Neural cell (in vitro differentiated cells): ENCODE measurements around the gene GMPPA. TPM values are rescaled to one million over a fixed set of nuclear protein-coding genes. Genes with fewer than 3 reads are reported as not detected.

Source experiments
- H2AFZ ChIP-seq: fragments of 200-600, 300-800 bp; sonication (generic), shearing (Covaris generic); 2 replicates; pipeline ENCODE4 v1.6.0; 2014; ENCODE audit warnings: low read depth, mild to moderate bottlenecking, antibody characterized with exemption, low read length, moderate library complexity
- H3F3A ChIP-seq: fragments of 200-600 bp; shearing (Covaris generic); 2 replicates; pipeline ENCODE4 v1.6.1; 2016; ENCODE audit warnings: mild to moderate bottlenecking, moderate library complexity, mixed read lengths, antibody characterized with exemption, low read length; ENCODE audit not compliant: insufficient read depth, poor library complexity, severe bottlenecking
- H3K27ac ChIP-seq: fragments of 200-600, 300-800 bp; sonication (generic), shearing (Covaris generic); 2 replicates; pipeline ENCODE4 v1.5.1; 2014; ENCODE audit warnings: mild to moderate bottlenecking, low read length, moderate library complexity
- H3K27me3 ChIP-seq: fragments of 300-800, 200-600 bp; sonication (generic), shearing (Covaris generic); 2 replicates; pipeline ENCODE4 v1.6.0; 2014; ENCODE audit warnings: mild to moderate bottlenecking, low read depth, low read length, moderate library complexity; ENCODE audit not compliant: insufficient read depth
- H3K36me3 ChIP-seq: fragments of 300-800, 200-600 bp; sonication (generic), shearing (Covaris generic); 2 replicates; pipeline ENCODE4 v1.5.1; 2014; ENCODE audit warnings: mild to moderate bottlenecking, antibody characterized with exemption, low read length, moderate library complexity; ENCODE audit not compliant: insufficient read depth
- H3K4me2 ChIP-seq: fragments of 300-800, 200-600 bp; sonication (generic), shearing (Covaris generic); 2 replicates; pipeline ENCODE4 v1.6.0; 2014; ENCODE audit warnings: mild to moderate bottlenecking, low read length
- H3K4me3 ChIP-seq: fragments of 300-800, 200-600 bp; sonication (generic), shearing (Covaris generic); 2 replicates; pipeline ENCODE4 v1.5.1; 2014; ENCODE audit warnings: mild to moderate bottlenecking, low read length, moderate library complexity
- H3K79me2 ChIP-seq: fragments of 200-600 bp; shearing (Covaris generic); replicated peaks from 2 replicates; pipeline ENCODE4 v1.6.0; 2014; ENCODE audit warnings: mild to moderate bottlenecking, low read length, moderate library complexity; ENCODE audit not compliant: insufficient read depth
- H3K9ac ChIP-seq: fragments of 300-800, 200-600 bp; sonication (generic), shearing (Covaris generic); 2 replicates; pipeline ENCODE4 v1.6.1; 2016; ENCODE audit warnings: mild to moderate bottlenecking, low read length, mixed read lengths
- H3K9me2 ChIP-seq: fragments of 200-600 bp; shearing (Covaris generic); 2 replicates; pipeline ENCODE4 v1.6.1; 2016; ENCODE audit warnings: mild to moderate bottlenecking, low read length, mixed read lengths; ENCODE audit not compliant: insufficient read depth
- H3K9me3 ChIP-seq: fragments of 200-600, 300-800 bp; sonication (generic), shearing (Covaris generic); 2 replicates; pipeline ENCODE4 v1.6.1; 2016; ENCODE audit warnings: mild to moderate bottlenecking, mixed run types, low read length, moderate library complexity, mixed read lengths
- H4K20me1 ChIP-seq: fragments of 200-600 bp; shearing (Covaris generic); 2 replicates; pipeline ENCODE4 v1.6.1; 2016; ENCODE audit warnings: mild to moderate bottlenecking, mixed run types; ENCODE audit not compliant: insufficient read depth
- EP300 ChIP-seq: fragments of 450-650 bp; conservative IDR thresholded peaks from 2 replicates; pipeline ENCODE4 v1.6.1; 2014; ENCODE audit warnings: antibody characterized with exemption, mild to moderate bottlenecking, moderate library complexity; ENCODE audit not compliant: poor library complexity, severe bottlenecking
- EZH2 ChIP-seq: fragments of 200-600, 300-800 bp; shearing (Covaris generic), sonication (generic); IDR thresholded peaks from 2 replicates; pipeline ENCODE4 v1.6.1; 2014; ENCODE audit warnings: antibody characterized with exemption, low read length, borderline replicate concordance, mild to moderate bottlenecking; ENCODE audit not compliant: insufficient read depth, poor library complexity, severe bottlenecking
- MXI1 ChIP-seq: fragments of 450-650 bp; conservative IDR thresholded peaks from 2 replicates; pipeline ENCODE4 v1.6.1; 2014; ENCODE audit warnings: antibody characterized with exemption, mild to moderate bottlenecking; ENCODE audit not compliant: poor library complexity, severe bottlenecking
- SMC3 ChIP-seq: fragments of 450-650 bp; conservative IDR thresholded peaks from 2 replicates; pipeline ENCODE4 v1.6.1; 2014; ENCODE audit warnings: antibody characterized with exemption, mild to moderate bottlenecking, moderate library complexity; ENCODE audit not compliant: poor library complexity
- TAF1 ChIP-seq: IDR thresholded peaks from 2 replicates; pipeline ENCODE4 v1.6.1; 2012; ENCODE audit warnings: low read depth
- polyA plus RNA-seq: library from polyadenylated mRNA; depleted of rRNA; stranded (reverse); fragments of >200 nt; gene quantifications from 2 replicates; pipeline ENCODE4 v1.2.3, GENCODE V29; 2014
- TF ChIP-seq, protein P1 (sequence below): IDR thresholded peaks from 2 replicates; pipeline ENCODE4 v1.6.1; 2012; ENCODE audit warnings: borderline replicate concordance
- TF ChIP-seq, protein P2 (sequence below): fragments of 450-650 bp; IDR thresholded peaks from 2 replicates; pipeline ENCODE4 v1.5.1; 2014; ENCODE audit warnings: antibody characterized with exemption, mild to moderate bottlenecking, moderate library complexity; ENCODE audit not compliant: poor library complexity, severe bottlenecking

The GMPPA gene
- polyA plus RNA-seq, 1 donor from 2014 or later = 20.4 TPM

DNA sequence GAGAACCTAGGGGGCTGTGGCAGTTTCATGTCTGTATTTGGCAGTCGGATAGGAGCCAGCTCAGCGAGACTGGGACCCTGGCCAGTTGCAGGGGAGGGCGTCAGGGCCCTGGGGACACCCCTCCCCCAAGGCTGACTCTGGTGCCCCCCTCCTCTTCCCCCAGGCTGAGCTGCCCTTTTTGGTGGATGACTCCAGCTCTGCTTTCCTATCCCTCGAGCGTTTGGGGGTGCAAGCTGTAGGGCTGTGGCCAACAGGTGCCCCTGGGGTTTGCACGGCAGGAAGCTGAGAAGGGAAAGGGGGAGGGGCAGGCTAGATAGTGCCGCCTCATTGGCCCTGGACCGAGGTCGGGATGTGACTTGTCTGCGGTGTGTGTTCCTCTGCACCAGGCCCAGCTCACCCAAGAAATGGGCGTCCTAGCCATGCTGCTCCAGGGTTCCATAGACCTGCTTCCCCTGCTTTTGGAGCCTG, 37.6 kb upstream of the GMPPA start:
- Histone ChIP-seq H3K9me3 (no peaks in the 10 kb centered on the region), H3K4me3 (no peak overlapping the region), H2AFZ (no peak overlapping the region), H4K20me1 (no peaks in the 10 kb centered on the region), H3K9ac (no peak overlapping the region), H3K27me3 (no peaks in the 10 kb centered on the region), H3K36me3 (no peaks in the 10 kb centered on the region), H3F3A (no peaks in the 10 kb centered on the region), H3K79me2 (no peaks in the 10 kb centered on the region), H3K9me2 (no peaks in the 10 kb centered on the region), H3K4me2 (no peak overlapping the region), H3K27ac (no peak overlapping the region)
- TF ChIP-seq SMC3 (no peak), TAF1 (no peak), EP300 (no peak), EZH2 (no peak)
- TF ChIP-seq, protein P1, sequence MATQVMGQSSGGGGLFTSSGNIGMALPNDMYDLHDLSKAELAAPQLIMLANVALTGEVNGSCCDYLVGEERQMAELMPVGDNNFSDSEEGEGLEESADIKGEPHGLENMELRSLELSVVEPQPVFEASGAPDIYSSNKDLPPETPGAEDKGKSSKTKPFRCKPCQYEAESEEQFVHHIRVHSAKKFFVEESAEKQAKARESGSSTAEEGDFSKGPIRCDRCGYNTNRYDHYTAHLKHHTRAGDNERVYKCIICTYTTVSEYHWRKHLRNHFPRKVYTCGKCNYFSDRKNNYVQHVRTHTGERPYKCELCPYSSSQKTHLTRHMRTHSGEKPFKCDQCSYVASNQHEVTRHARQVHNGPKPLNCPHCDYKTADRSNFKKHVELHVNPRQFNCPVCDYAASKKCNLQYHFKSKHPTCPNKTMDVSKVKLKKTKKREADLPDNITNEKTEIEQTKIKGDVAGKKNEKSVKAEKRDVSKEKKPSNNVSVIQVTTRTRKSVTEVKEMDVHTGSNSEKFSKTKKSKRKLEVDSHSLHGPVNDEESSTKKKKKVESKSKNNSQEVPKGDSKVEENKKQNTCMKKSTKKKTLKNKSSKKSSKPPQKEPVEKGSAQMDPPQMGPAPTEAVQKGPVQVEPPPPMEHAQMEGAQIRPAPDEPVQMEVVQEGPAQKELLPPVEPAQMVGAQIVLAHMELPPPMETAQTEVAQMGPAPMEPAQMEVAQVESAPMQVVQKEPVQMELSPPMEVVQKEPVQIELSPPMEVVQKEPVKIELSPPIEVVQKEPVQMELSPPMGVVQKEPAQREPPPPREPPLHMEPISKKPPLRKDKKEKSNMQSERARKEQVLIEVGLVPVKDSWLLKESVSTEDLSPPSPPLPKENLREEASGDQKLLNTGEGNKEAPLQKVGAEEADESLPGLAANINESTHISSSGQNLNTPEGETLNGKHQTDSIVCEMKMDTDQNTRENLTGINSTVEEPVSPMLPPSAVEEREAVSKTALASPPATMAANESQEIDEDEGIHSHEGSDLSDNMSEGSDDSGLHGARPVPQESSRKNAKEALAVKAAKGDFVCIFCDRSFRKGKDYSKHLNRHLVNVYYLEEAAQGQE = no peak
- TF ChIP-seq, protein P2, sequence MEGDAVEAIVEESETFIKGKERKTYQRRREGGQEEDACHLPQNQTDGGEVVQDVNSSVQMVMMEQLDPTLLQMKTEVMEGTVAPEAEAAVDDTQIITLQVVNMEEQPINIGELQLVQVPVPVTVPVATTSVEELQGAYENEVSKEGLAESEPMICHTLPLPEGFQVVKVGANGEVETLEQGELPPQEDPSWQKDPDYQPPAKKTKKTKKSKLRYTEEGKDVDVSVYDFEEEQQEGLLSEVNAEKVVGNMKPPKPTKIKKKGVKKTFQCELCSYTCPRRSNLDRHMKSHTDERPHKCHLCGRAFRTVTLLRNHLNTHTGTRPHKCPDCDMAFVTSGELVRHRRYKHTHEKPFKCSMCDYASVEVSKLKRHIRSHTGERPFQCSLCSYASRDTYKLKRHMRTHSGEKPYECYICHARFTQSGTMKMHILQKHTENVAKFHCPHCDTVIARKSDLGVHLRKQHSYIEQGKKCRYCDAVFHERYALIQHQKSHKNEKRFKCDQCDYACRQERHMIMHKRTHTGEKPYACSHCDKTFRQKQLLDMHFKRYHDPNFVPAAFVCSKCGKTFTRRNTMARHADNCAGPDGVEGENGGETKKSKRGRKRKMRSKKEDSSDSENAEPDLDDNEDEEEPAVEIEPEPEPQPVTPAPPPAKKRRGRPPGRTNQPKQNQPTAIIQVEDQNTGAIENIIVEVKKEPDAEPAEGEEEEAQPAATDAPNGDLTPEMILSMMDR = no peak

DNA sequence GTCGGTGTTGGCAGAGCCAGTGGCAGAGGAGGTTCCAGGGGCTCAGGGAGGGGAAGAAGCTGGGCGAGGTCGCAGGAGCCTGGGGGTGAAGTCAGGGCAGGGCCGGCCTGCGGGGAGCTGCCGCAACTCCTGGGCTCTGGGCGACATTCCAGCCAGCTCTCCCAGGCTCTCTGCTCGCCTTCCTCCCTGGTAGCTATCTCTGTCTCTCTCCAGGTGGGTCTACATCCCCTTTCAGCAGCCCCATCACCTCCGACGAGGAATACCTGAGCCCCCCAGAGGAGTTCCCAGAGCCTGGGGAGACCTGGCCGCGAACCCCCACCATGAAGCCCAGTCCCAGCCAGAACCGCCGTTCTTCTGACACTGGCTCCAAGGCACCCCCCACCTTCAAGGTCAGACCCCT, 37.0 kb upstream of the GMPPA start:
- TF ChIP-seq, protein P2 = no peak
- TF ChIP-seq SMC3 (no peak), MXI1 (no peak)
- no peak overlapping the region for H3K4me3 ChIP-seq
- H3K9ac ChIP-seq = no peak overlapping the region
- H3K9me2 ChIP-seq = no peaks in the 10 kb centered on the region
- H3F3A ChIP-seq = no peaks in the 10 kb centered on the region
- no peaks in the 10 kb centered on the region for H3K27me3 ChIP-seq
- no peaks in the 10 kb centered on the region for H3K36me3 ChIP-seq
- no peak overlapping the region for H2AFZ ChIP-seq
- no peak overlapping the region for H3K4me2 ChIP-seq
- H4K20me1 ChIP-seq = no peaks in the 10 kb centered on the region
- no peaks in the 10 kb centered on the region for H3K79me2 ChIP-seq
- H3K9me3 ChIP-seq = no peaks in the 10 kb centered on the region
- H3K27ac ChIP-seq = no peak overlapping the region
